ENCODE results near the gene MCL1.

DNA sequence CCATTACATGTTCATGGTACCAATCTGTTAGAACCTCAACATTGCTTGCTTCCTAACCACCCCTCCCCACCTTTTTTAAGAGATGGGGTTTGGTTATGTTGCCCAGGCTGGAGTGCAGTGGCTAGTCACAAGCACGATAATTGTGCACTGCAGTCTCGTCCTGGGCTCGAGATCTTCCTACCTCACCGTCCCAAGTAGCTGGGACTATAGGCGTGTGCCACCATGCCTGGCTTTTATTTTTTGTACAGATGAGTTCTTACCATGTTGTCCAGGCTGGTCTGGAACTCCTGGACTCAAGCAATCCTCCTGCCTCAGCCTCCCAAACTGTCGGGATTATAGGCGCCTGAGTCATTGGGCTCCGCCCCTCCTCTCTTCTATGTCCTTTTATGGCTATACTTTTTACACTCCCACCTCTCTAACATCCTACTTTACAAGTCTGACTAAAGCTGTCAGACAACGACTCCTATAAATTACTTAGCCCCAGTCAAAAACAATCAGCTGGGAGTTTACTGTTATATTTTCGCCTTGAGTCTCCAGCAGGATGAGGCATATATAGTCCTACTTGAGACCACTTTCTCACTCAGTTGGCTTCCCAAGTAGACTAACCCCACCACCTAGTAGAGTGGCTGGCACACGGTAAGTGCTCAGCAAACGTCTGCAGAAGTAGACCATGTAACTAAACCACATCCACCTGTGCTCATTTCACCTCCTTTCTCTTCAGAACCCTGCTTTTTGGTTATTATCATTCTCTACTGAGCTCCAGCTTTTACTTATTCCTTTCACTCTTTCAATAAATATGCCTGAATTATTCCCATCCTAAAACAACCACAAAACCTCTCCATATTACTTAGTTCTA, 36.2 kb upstream of the MCL1 start:
- TF ChIP-seq, protein P1, sequence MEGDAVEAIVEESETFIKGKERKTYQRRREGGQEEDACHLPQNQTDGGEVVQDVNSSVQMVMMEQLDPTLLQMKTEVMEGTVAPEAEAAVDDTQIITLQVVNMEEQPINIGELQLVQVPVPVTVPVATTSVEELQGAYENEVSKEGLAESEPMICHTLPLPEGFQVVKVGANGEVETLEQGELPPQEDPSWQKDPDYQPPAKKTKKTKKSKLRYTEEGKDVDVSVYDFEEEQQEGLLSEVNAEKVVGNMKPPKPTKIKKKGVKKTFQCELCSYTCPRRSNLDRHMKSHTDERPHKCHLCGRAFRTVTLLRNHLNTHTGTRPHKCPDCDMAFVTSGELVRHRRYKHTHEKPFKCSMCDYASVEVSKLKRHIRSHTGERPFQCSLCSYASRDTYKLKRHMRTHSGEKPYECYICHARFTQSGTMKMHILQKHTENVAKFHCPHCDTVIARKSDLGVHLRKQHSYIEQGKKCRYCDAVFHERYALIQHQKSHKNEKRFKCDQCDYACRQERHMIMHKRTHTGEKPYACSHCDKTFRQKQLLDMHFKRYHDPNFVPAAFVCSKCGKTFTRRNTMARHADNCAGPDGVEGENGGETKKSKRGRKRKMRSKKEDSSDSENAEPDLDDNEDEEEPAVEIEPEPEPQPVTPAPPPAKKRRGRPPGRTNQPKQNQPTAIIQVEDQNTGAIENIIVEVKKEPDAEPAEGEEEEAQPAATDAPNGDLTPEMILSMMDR (conservative IDR thresholded peaks at IDR 0.05; ENCODE audit: low read depth in 2 of 2) = no peak
- TF ChIP-seq POLR2AphosphoS5 (IDR thresholded peaks at IDR 0.05; ENCODE audit: low read depth) = no peak; the same call in 1 of the 2 replicates
- no peak for TF ChIP-seq EZH2 (IDR thresholded peaks at IDR 0.05; ENCODE audit: low read depth, unreplicated experiment)
- TF ChIP-seq JUNB (IDR thresholded peaks at IDR 0.05; ENCODE audit: unreplicated experiment) = no peak
- TF ChIP-seq EZH2phosphoT487 (IDR thresholded peaks at IDR 0.05; ENCODE audit: unreplicated experiment) = no peak
- TF ChIP-seq ZNF462 (CRISPR knock-in tag; IDR thresholded peaks at IDR 0.05) = no peak
- TF ChIP-seq, protein P2, sequence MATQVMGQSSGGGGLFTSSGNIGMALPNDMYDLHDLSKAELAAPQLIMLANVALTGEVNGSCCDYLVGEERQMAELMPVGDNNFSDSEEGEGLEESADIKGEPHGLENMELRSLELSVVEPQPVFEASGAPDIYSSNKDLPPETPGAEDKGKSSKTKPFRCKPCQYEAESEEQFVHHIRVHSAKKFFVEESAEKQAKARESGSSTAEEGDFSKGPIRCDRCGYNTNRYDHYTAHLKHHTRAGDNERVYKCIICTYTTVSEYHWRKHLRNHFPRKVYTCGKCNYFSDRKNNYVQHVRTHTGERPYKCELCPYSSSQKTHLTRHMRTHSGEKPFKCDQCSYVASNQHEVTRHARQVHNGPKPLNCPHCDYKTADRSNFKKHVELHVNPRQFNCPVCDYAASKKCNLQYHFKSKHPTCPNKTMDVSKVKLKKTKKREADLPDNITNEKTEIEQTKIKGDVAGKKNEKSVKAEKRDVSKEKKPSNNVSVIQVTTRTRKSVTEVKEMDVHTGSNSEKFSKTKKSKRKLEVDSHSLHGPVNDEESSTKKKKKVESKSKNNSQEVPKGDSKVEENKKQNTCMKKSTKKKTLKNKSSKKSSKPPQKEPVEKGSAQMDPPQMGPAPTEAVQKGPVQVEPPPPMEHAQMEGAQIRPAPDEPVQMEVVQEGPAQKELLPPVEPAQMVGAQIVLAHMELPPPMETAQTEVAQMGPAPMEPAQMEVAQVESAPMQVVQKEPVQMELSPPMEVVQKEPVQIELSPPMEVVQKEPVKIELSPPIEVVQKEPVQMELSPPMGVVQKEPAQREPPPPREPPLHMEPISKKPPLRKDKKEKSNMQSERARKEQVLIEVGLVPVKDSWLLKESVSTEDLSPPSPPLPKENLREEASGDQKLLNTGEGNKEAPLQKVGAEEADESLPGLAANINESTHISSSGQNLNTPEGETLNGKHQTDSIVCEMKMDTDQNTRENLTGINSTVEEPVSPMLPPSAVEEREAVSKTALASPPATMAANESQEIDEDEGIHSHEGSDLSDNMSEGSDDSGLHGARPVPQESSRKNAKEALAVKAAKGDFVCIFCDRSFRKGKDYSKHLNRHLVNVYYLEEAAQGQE (IDR thresholded peaks at IDR 0.05; ENCODE audit: unreplicated experiment) = no peak
- TF ChIP-seq ZNF331 (CRISPR knock-in tag; IDR thresholded peaks at IDR 0.05; ENCODE audit: low read depth) = no peak
- TF ChIP-seq CREB1 (CRISPR knock-in tag; IDR thresholded peaks at IDR 0.05; ENCODE audit: low read depth) = no peak
- TF ChIP-seq ETS1 (IDR thresholded peaks at IDR 0.05) = no peak
- no peak for TF ChIP-seq STAT1 (IDR thresholded peaks at IDR 0.05; ENCODE audit: unreplicated experiment)
- TF ChIP-seq NANOG (IDR thresholded peaks at IDR 0.05; ENCODE audit: borderline replicate concordance) = no peak
- no peak for TF ChIP-seq ZNF114 (CRISPR knock-in tag; IDR thresholded peaks at IDR 0.05)

All from GM23338 (cell line).